GM12873 (cell line): ENCODE measurements around the gene THSD4.

Source experiments
- CTCF ChIP-seq: IDR thresholded peaks from 2 replicates; pipeline ENCODE4 v1.5.1; 2012; ENCODE audit warnings: low read depth, mild to moderate bottlenecking, moderate library complexity, low read length, control low read depth; ENCODE audit not compliant: insufficient read depth; ENCODE audit errors: missing control alignments

THSD4 gene

GRCh38 chr15:71628988-71629770, 513.9 kb downstream of the THSD4 start:
- no peak for TF ChIP-seq CTCF

GRCh38 chr15:71629781-71630474, 514.7 kb downstream of the THSD4 start:
- no peak for TF ChIP-seq CTCF

- no peak for TF ChIP-seq CTCF
Measured at GRCh38 chr15:71630475-71630809, 515.2 kb downstream of the THSD4 start.

- no peak for TF ChIP-seq CTCF
Measured at GRCh38 chr15:71632576-71633195, 517.4 kb downstream of the THSD4 start.

- TF ChIP-seq CTCF: no peak
Measured at GRCh38 chr15:71634820-71635560, 519.7 kb downstream of the THSD4 start.

GRCh38 chr15:71635735-71636134, 520.5 kb downstream of the THSD4 start:
- TF ChIP-seq CTCF: no peak

- no peak for TF ChIP-seq CTCF
Measured at GRCh38 chr15:71638876-71639275, 523.6 kb downstream of the THSD4 start.
